ENCODE data around the gene SFSWAP.
"Not testable (repeated sequence)": the region's sequence is repeated elsewhere in the genome, so short reads cannot be mapped to it uniquely, and the experiment has no call there.

SFSWAP gene

DNA sequence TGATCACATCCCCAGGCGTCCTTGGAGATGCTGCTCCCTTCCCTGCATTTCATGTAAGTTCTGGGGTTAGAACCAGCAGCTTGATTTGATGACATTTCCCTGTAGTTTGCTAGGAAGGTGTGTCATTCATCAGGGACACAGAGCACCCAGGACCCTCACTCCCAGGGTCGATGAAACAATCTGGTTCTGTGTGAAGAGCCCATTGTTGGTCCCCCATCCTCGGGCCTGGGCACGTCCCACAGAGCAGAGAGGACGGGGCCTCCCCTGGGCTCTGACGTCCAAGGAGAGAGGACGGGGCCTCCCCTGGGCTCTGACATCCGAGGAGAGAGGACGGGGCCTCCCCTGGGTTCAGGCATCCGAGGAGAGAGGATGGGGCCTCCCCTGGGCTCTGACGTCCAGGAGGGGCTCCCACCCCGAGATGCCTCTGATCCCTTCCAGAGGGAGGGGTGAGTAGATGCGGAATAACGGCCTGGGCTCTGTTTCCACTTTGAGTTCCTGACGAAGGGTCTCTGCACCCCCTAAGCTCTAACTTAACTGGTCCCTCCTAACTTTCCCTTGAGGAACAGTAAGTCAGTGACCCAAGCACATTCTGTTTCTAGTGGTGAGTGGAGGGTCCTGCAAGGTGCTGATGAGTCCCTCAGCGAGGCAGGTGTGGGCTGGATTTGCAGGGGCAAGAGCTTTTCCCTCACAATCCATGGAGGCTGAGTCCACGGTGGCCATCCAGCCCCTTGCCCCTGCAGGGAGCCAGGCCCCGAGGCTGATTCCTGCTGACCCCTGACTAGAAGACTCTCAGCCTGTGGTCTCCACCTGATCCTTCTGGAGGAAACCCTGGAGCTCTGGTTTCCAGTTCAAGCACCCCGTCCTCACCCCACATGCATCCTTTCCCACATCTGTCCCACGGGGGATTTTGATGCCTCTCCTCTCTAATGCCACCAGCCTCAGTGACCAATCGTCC, 35.5 kb upstream of the SFSWAP start:
- Mint-ChIP-seq H3K4me1 (ENCODE audit: low read depth) (no peaks in the 10 kb centered on the region), H3K4me3 (no peak overlapping the region), H3K36me3 (ENCODE audit: low read depth) (no peaks in the 10 kb centered on the region), H3K27ac (no peak overlapping the region), H3K9me3 (peaks cover 4% of the 10 kb centered on the region), H3K27me3 (peaks cover 4% of the 10 kb centered on the region)

DNA sequence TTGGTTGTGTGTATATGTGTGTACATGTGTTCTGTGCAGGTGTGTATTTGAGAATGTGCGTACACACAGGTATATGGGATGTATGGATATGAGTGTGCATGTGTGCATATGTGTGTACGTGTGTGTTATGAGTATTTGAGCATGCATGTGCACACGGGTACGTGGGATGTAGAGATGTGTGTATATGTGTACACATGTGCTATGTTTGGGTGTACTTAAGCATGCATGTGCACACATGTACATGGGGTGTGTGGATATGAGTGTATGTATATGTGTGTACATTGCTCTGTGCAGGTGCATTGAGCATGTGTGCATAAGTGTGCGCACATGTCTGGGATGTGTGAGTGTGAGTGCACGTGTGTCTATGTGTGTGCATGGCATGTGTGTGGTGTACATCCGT, 34.3 kb upstream of the SFSWAP start:
- H3K36me3 Mint-ChIP-seq (ENCODE audit: low read depth) = no peaks in the 10 kb centered on the region
- H3K4me3 Mint-ChIP-seq = no peak overlapping the region
- peaks cover 4% of the 10 kb centered on the region for H3K9me3 Mint-ChIP-seq
- peaks cover 2% of the 10 kb centered on the region for H3K4me1 Mint-ChIP-seq (ENCODE audit: low read depth)
- H3K27ac Mint-ChIP-seq = no peak overlapping the region
- no peaks in the 10 kb centered on the region for H3K27me3 Mint-ChIP-seq

DNA sequence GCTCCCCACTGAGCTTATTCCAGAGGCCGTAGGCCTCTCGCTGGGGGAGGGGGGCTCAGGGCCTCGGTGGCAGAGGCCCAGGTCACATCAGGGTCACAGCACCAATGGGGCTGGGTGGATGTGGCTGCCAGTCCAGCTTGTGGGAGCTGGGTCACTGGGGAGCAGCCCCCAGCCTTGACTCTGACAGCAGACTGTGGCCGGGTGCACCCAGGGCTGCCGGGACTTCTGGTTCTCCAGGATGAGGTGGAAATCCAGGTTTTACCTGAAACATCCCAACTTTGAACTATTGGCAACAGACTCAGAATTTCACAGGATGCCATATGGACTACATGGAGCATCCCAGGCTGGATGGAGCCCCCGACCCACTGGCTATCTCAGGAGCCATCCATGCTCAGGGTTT, 33.8 kb upstream of the SFSWAP start:
- not testable (repeated sequence) for H3K9me3 Mint-ChIP-seq; H3K36me3 Mint-ChIP-seq (ENCODE audit: low read depth); H3K27me3 Mint-ChIP-seq; H3K4me3 Mint-ChIP-seq; H3K27ac Mint-ChIP-seq; H3K4me1 Mint-ChIP-seq (ENCODE audit: low read depth)

DNA sequence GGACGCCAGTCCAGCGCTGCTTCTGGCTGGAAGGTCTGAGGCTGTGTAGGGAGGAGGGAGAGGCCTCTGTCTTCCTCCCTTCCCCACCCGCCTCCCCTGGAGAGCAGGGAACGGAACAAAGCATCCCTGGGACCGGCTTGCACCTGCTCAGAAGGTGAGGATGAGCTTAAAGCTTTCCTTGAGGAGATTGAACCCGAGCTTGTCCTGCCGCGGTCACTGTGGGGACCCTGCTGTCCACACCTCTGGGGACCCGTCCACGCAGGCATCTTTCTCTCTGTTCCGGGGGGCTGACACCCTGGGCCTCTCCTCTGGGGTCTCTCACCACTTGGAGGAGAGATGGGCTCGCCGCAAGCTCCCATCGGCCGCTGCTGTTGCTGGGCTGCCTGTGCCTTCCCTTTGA, 33.2 kb upstream of the SFSWAP start:
- H3K27ac Mint-ChIP-seq = no peak overlapping the region
- peaks cover 10% of the 10 kb centered on the region for H3K4me1 Mint-ChIP-seq (ENCODE audit: low read depth)
- H3K27me3 Mint-ChIP-seq = no peaks in the 10 kb centered on the region
- peaks cover 4% of the 10 kb centered on the region for H3K9me3 Mint-ChIP-seq
- H3K36me3 Mint-ChIP-seq (ENCODE audit: low read depth) = no peaks in the 10 kb centered on the region
- no peak overlapping the region for H3K4me3 Mint-ChIP-seq

DNA sequence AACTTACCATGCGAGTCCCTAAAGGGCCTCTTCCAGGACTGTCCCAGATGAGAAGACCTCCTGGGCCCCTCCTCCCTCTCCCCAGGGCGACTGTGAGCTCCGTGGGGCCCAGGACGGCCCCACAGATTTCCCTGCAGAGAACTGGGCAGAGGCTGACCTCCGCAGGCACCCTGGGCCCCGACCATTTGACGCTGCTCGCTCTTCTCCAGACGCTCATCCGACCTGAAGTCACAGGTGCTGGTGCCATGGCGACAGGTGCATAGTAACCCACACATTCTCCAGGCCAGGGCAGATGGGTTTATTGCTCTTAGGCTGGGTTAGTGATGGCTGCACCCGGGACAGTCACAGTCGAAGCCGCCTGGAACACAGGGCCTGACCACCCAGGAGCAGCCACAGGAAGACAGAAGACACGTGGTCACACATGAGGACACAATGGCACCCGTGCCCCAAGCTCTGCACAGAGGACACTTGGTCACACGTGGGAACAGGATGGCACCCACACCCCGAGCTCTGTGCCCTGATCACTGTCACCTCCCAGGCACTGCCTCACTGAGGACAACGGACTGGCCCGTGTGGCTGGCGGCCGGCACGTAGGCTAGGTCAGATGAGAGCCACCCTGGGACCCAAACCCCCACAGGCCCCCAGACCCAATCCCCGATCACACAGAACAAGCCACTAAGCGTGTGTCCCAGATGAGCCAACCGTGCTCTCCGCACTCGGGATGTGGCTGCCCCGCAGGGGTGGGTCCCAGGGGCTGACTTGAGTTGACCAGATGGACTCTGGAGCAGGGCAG, 32.3 kb upstream of the SFSWAP start:
- H3K4me1 Mint-ChIP-seq (ENCODE audit: low read depth) = peaks cover 13% of the 10 kb centered on the region
- not testable (repeated sequence) for H3K9me3 Mint-ChIP-seq; H3K27me3 Mint-ChIP-seq; H3K4me3 Mint-ChIP-seq; H3K36me3 Mint-ChIP-seq (ENCODE audit: low read depth); H3K27ac Mint-ChIP-seq

DNA sequence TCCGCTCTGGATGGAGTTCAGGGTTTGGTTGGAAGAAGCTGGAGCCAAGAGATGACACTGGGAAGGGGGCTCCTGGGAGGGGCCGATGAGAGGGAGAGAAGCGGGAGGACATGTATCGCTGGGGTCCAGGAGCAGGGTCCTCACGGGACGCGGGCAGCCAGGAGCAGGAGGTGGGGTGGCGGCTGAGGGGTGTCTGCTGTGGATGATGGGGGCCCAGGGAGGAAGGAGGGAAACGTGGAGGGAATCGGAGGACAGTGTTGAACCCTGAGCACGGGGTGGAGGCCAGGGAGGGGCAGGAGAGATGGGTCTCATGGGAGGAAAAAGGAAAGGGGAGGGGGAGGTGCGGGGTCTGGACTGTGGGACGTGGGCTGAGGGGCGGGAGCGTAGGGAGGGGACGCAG, 31.7 kb upstream of the SFSWAP start:
- H3K27ac Mint-ChIP-seq; H3K4me3 Mint-ChIP-seq; H3K27me3 Mint-ChIP-seq; H3K9me3 Mint-ChIP-seq; H3K36me3 Mint-ChIP-seq (ENCODE audit: low read depth): not testable (repeated sequence)
- peaks cover 13% of the 10 kb centered on the region for H3K4me1 Mint-ChIP-seq (ENCODE audit: low read depth)

- not testable (repeated sequence) for H3K36me3 Mint-ChIP-seq (ENCODE audit: low read depth); H3K9me3 Mint-ChIP-seq; H3K27ac Mint-ChIP-seq; H3K4me3 Mint-ChIP-seq; H3K27me3 Mint-ChIP-seq
- H3K4me1 Mint-ChIP-seq (ENCODE audit: low read depth) = peaks cover 13% of the 10 kb centered on the region
Observed at GRCh38 chr12:131679816-131680215, 31.1 kb upstream of the SFSWAP start.

DNA sequence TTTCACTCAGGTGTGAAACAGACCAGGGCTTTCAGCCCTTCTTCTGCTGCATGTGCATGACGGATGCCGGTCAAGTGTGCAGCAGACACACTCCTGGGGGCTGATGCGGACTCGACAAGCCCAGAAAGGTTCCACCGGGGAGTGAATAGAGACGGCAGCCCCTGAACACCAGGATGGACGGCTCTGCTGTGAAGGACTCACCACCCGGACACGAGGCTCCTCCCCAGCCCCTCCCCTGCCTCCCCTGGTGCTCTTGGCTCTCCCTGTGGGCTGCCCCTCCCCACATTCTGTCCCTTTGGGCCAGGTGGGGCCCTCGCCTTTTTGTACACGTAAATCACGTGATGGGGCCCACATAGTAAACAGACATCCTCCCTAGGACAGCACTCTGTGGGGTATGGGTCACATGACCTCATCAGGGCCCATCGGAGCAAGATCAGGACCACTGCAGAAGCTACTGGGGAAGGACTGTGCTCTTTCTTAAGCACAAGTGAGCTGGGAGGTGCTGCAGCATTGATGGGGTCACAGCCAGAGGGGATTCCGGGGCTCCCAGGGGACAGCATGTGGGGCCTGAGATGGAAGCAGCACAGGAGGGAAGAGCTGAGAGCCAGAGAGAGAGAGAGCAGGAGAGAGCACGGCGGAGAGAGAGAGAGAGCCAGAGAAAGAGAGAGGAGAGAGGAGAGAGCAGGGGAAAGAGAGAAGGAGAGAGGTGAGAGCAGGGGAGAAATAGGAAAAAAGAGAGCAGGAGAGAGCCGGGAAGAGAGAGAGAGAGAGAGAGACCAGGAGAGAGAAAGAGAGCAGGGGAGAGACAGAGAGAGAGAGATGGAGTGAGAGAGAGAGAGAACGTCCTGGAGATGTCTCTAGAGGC, 30.3 kb upstream of the SFSWAP start:
- not testable (repeated sequence) for H3K36me3 Mint-ChIP-seq (ENCODE audit: low read depth); H3K9me3 Mint-ChIP-seq; H3K27ac Mint-ChIP-seq; H3K27me3 Mint-ChIP-seq; H3K4me3 Mint-ChIP-seq
- H3K4me1 Mint-ChIP-seq (ENCODE audit: low read depth) = peaks cover 13% of the 10 kb centered on the region

GRCh38 chr12:131681257-131681620, 29.7 kb upstream of the SFSWAP start:
- Mint-ChIP-seq H3K36me3 (ENCODE audit: low read depth) (no peaks in the 10 kb centered on the region), H3K27ac (no peak overlapping the region), H3K9me3 (peaks cover 4% of the 10 kb centered on the region), H3K27me3 (no peaks in the 10 kb centered on the region), H3K4me1 (ENCODE audit: low read depth) (peaks cover 13% of the 10 kb centered on the region), H3K4me3 (no peak overlapping the region)

- Mint-ChIP-seq H3K4me3 (peak overlapping the region; percentile 13), H3K4me1 (ENCODE audit: low read depth) (peaks cover 13% of the 10 kb centered on the region)
- H3K27ac Mint-ChIP-seq; H3K27me3 Mint-ChIP-seq; H3K36me3 Mint-ChIP-seq (ENCODE audit: low read depth); H3K9me3 Mint-ChIP-seq: not testable (repeated sequence)
Observed at GRCh38 chr12:131681746-131682509, 29.0 kb upstream of the SFSWAP start.

DNA sequence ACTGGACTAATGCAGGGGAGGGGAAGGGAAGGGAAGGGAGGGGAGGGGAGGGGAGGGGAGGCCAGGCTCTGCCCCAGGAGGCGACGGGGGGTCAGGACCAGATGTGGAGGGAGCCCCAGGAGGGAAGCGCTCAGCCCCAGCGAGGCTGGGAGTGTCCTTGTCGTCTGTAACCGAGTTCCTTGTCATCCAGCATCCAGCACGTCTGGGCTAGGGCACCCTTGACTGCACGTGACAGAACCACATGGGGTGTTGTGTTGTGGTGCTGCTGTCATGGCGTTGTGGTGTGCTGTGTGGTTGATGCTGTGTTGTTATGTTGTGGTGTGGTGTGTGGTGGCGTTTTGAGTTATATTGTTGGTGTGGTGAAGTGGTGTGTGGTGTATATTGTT, 28.4 kb upstream of the SFSWAP start:
- no peaks in the 10 kb centered on the region for H3K36me3 Mint-ChIP-seq (ENCODE audit: low read depth)
- no peaks in the 10 kb centered on the region for H3K27me3 Mint-ChIP-seq
- H3K27ac Mint-ChIP-seq = peak overlapping the region; percentile 3
- H3K9me3 Mint-ChIP-seq = no peaks in the 10 kb centered on the region
- H3K4me3 Mint-ChIP-seq = peak overlapping the region; percentile 43
- H3K4me1 Mint-ChIP-seq (ENCODE audit: low read depth) = peaks cover 13% of the 10 kb centered on the region

DNA sequence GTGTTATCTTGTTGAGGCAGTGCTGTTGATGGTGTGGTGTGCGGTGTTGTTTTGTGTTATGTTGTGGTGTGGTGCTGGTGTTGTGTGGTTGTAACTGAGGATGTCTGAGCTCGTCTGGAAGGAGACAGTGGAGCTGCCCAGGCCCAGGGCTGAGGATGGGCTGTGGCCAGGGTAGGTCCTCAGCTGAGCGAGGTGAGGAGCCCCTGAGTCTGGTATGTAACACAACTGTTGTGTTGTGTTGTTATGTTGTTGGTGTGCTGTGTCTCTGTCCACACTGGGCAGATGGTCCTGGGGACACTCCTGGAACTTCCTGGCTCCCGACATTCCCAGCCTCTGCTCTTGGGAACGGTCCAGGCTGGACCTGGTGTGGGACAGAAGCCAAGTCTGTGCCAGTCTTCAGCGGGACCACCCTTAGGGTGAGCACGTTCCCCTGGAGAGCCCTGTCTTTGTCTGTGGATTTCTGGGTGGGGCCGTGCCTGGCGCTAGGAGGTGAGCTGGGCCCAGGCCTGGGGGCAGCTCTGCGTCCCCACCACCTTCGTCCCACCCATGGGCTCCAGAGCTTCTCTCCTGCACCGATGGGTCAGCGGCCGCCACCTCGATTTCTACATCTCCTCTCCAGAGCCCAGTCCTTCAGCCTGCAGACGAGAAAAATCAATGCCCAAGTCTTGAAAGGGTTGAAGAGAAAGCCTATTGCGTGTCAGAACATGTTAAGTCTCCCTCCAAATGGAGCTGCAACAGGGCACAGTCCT, 27.4 kb upstream of the SFSWAP start:
- Mint-ChIP-seq H3K36me3 (ENCODE audit: low read depth) (no peaks in the 10 kb centered on the region), H3K4me1 (ENCODE audit: low read depth) (peaks cover 13% of the 10 kb centered on the region), H3K4me3 (no peak overlapping the region), H3K27ac (peak overlapping the region; percentile 3), H3K27me3 (no peaks in the 10 kb centered on the region), H3K9me3 (no peaks in the 10 kb centered on the region)

- no peaks in the 10 kb centered on the region for H3K36me3 Mint-ChIP-seq (ENCODE audit: low read depth)
- H3K27ac Mint-ChIP-seq = no peak overlapping the region
- no peaks in the 10 kb centered on the region for H3K27me3 Mint-ChIP-seq
- H3K4me1 Mint-ChIP-seq (ENCODE audit: low read depth) = peaks cover 13% of the 10 kb centered on the region
- no peak overlapping the region for H3K4me3 Mint-ChIP-seq
- no peaks in the 10 kb centered on the region for H3K9me3 Mint-ChIP-seq
Observed at GRCh38 chr12:131684015-131684725, 26.7 kb upstream of the SFSWAP start.

Measured in stimulated activated naive CD8-positive, alpha-beta T cell treated with anti-CD3 and anti-CD28 coated beads, Interleukin-15, Interleukin-2, amounts not matched to agents 100 ng/mL and 50 ng/mL, for 24 hours (primary cell).